Stimulated activated CD8-positive, alpha-beta memory T cell treated with anti-CD3 and anti-CD28 coated beads, Interleukin-4, amount 100 ng/mL, for 24 hours (primary cell): Measurements from ENCODE around the gene CAMSAP3.

Experiments used
- DNase-seq: peaks from one replicate; pipeline ENCODE4 v3.0.0-alpha.2; 2020; ENCODE audit warnings: low read depth

Gene CAMSAP3

DNA sequence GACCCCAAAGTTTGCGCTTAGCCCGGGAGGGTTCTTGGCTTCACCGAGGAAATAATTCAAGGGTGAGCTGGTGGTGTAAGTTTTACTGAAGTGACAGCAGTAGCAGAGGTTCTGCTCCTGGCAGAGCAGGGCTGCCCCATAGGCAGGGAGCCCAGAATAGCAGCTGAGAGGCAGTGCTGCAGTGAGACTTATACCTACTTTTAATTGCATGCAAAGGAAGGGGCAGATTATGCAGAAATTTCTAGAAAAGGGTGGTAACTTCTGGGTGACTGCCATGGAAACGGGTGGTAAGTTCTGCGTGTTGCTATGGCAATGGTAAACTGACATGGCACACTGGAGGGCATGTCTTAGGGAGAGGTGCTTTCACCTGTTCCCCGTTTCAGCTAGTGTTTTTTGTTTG is 17.5 kb upstream of the CAMSAP3 start:
- no peak for DNase-seq

DNA sequence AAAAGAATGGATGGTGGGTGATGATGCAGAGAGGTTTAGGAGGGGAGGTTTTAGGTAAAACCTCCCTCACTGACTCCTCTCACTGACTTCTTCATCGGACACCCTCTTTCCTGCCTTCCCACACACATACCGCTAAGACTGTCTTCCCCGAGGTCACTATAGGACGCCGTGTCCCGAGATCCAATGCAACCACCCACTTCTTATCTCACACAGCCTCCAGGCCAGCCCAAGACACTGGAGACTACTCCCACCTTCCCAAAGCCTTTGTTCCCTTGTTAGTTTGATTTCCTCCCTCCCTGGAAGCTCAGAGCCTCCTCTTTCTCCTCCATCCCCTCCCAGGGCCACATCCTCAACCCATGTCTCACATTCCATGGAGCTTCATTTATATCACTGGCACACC is 16.5 kb upstream of the CAMSAP3 start:
- DNase-seq, result no peak

DNA sequence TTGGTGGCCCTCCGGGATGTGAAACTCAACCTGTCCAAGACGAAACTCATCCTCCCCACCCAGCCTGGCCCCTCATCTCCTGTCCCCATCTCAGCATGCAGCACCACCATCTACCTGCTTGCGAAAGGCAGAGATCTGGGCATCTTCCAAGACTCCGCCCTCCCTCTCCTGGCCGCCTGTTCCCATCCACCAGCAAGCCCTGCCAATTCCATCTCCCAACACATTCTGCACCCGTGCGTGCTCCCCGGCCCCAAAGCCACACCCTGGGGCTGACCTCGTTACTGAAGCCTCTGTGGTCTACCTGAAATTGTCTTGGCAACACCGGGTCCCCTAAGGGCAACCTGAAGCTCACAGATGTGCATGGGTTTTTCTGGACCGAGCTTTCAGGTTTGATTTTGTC is 13.2 kb upstream of the CAMSAP3 start:
- DNase-seq, result no peak

DNA sequence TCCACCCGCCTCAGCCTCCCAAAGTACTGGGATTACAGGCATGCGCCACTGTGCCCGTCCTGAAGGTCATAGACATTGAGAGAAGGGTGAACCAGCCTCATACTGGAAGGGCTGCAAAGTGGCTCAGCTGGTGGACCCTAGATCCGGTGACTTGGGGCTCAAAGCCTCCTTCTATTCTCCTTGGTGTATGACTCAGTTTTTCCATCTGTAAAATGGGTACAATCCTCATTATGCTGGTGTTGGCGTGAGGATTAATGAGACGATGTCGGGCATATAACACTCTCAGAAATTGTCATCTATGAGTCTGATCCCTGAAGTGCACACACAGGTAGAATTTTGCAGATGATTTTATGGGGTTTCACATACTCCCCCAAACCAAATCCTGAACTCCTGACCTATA is 5.8 kb upstream of the CAMSAP3 start:
- DNase-seq, result no peak

DNA sequence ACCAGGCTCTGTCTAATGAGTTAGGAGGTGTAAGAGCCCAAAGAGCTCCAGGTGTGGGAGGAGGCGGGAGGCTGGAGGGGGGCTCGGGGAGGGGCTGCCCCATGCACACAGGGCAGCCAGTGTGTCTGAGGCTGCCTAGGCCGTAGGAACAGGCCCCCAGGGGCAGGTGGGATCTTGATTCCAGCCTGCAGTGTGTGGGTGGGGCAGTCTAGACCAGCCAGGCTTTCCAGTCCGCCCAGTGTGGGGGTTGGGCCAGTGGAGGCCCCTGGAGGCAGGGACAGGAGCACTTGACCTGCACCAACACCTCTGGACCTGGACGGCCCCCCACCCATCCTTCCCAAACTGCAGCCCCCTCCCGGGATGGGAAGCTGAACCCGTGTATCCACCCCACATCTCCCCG is 5.4 kb upstream of the CAMSAP3 start:
- no peak for DNase-seq

DNA sequence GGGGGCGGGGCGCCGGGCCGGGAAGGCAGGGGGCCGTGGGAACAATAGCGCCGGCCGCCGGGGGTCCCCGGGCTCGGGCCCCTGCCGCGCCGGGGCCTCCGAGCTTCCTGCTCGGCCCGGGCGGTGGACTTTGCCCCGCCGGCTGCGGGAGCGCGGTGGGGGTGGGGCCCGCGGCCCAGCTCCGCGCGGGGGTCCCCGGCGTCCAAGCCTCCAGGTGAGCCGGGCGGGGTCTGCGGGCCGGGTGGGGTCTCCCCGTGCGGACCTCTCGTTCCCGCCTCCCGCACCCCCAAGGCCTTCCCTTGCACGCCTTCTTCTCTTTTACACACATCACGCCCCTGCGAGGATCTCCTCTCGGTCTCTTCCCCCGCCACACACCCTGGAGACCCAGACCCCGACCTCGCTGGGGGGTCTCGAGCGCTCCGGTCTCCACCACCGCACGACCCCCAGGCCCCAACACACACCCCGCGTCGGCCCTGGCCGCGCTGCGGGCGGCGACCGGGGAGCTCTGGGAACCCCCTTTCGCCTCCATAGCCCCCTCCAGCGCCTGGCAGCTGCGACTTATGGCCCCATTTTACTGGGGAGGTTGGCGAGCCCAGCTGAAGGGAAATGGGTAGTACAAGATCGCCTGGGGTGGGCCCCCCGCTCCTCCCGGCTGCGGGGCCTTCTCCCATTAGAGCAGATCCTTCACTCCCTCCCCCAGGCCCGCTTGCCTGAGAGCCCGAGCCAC is 711 bp downstream of the CAMSAP3 start:
- DNase-seq, result no peak

DNA sequence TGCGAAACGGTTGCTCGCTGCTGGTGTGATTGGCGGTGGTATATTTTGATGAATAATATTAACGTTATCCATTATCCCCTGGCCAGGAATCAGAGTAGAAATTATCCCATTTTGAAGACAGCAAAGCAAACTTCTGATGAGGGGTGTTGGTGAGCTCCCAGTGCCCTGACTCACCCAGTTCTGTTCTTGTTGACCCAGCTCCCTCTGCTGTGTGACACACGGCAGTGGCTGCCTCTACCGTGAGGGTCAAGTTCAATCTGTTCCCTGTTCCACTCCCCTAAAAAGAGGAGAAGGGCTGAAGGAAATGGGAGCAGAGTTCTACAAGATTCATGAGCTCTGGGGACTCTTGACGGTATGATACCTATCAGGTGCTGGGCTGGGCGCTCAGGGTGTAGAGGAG is 2.0 kb downstream of the CAMSAP3 start:
- no peak for DNase-seq

DNA sequence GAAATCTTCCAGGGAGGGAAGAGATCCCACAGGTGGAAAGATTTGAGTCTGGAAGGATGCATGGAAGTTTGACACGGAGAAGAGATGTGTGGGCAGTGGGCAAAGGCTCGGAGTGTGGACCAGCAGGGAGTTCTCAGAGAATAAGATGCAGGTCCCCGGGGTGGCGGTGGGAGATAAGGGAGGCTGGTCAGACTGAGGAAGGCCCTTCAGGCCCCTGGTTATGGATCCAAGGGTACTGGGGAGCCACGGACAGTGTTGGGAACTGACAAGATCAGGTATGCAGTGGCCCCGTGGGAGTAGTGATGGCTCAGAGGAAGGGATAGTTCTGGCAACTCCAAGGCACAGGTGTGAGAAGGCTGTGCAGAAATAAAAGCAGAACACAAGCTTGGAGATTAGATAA is 2.5 kb downstream of the CAMSAP3 start:
- DNase-seq, result no peak

DNA sequence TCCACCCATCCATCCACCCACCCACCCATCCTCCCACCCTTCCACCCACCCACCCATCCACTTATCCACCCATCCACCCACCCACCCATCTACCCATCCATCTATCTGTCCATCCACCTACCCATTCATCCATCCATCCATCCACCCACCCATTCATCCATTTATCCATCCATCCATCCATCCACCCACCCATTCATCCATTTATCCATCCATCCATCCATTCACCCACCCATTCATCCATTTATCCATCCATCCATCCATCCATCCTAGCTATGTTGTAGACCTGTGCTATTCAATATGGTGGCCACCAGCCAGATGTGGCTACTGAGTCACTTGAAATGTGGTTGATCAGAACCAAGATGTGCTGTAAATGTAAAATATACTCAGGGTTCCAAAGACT is 5.1 kb downstream of the CAMSAP3 start:
- no peak for DNase-seq

DNA sequence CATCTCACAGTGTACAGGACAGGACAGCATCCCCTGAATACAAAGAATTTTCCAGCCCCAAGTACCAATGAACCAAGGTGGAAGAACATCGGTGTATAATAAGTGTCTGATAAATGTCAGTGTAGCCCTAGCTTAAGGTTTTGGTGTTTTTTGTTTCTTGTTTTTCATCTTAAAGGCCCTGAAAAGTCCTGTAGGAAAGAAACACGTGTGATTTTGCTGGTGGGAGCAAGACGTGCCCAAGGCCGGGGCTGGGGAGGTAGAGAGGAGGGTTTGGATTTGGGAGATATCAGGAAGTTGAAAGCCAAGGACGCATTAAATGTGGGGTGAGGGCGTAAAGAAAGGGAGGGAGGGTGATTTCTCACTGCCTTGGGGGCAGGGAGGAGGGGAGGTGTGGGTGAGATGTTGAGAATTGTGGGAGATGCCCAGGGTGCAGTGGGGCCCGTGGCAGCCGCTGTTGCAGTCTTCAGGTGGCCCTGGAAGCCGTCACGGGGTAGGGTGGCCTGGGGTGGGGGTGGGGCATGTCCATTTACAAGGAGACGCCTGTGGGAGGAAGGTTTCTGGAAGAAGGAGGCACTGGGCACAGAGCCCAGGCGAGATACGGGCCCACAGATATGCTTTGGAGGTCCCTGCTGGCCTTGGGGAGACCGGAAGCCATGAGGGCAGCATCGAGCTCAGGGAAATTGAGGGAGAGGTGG is 6.7 kb downstream of the CAMSAP3 start:
- no peak for DNase-seq

DNA sequence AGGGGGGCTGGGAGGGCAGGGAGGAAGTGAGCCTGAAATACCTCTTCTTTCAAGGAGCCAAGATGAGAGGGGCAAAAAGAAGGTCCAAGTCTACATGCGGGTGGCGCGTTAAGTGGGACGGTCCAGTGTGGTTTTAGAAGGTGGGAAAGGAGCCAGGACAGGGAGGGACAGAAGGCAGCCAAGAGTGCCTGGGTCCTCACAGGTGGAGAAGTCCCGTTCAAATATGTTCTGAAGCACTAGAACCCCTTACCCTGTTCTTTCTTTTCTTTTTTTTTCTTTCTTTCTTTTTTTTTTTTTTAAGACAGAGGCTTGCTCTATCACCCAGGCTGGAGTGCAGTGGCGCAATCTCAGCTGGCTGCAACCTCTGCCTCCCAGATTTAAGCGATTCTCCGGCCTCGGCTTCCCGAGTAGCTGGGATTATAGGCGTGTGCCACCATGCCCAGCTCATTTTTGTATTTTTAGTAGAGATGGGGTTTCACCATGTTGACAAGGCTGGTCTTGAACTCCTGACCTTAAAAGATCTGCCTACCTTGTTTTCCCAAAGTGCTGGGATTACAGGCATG is 7.4 kb downstream of the CAMSAP3 start:
- no peak for DNase-seq

DNA sequence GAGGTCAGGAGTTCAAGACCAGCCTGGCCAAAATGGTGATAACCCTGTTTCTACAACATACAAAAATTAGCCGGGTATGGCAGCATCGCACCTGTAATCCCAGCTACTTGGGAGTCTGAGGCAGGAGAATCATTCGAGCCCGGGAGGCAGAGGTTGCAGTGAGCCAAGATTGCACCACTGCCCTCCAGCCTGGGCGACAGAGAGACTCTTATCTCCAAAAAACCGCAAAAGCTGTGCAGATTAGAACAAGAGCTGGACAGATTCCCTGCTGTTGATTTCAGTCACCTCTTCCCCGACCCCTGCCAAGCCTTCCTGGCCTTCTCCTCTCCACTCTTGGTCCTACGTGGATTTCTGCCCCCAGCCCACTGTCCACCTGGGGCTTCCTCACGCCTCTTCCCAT is 8.3 kb downstream of the CAMSAP3 start:
- DNase-seq, result no peak

DNA sequence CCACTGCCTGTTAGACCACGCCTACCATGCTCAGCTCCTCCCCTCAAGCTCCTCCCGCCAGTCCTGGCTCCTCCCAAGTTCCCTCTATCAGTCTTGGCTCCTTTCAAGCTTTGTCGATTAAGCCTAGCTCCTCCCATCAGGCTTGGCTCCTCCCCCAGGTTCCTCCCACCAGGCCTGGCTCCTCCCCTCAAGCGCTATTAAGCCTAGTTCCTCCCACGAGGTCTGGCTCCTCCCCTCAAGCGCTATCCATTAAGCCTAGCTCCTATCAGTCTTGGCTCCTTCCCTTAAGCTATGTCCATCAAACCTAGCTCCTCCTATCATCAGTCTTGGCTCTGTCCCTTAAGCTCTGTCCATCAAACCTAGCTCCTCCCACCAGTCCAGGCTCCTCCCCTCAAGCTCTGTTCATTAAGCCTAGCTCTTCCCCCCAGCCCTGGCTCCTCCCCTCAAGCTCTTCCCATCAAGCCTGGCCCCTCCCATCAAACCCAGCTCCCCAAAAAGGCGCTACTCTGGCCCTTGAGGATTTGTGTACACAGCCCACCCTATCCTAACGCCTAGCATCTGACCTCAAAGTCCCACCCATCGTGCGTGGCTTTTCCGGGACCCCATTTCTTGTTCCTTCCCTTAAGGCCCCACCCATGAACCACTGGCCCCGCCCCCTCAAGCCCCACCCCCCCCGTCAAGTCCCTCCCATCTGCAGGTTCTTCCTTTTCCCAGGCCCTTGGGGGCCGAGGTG is 10.0 kb downstream of the CAMSAP3 start:
- DNase-seq, result no peak

DNA sequence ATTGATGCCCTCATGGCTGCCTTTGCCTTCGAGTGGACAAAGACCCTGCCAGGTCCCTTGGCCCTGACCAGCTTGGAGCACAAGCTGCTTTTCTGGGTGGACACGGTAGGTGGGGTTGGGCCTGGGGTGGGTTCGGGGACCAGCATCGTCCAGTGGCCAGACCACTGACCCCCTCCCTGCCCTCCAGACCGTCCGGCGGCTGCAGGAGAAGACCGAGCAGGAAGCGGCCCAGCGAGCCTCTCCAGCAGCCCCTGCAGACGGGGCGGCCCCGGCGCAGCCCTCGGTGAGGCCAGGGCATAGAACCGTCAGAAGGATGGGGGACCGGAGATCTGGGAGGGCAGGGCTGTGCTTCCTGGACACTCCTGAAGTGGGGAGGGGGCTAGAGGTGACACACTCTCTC is 10.6 kb downstream of the CAMSAP3 start:
- DNase-seq, result no peak

DNA sequence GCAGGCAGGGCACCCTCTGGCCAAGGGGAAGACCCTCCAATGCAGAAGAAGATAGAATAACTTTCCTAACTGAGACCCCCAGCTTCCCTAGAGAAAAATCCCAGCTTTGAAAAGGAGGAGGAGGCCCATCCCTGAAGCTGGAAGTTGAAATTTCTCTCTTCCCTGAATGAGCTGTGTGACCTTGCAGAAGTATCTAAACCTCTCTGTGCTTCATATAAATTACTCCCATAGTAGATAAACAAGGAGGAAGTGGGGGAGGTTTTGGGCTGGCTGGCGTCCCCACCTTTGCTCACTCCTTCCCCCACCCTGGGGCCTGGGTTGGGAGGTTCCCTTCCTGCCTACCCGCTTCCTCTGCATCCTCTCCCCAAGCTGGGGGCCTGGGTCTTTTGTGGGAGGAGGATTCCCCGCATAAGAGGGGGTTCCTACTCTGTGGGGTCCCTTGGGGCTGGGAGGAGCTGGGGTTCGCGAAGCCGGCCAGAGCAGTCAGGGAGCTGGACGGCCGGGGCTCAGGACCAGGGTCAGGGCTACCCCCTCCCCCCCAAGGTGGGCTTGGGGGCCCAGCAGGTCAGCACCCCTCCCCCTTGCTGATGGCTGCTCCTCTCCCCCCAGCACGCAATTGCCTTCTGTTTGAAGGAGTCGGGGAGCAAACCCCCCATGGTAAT is 11.7 kb downstream of the CAMSAP3 start:
- no peak for DNase-seq

DNA sequence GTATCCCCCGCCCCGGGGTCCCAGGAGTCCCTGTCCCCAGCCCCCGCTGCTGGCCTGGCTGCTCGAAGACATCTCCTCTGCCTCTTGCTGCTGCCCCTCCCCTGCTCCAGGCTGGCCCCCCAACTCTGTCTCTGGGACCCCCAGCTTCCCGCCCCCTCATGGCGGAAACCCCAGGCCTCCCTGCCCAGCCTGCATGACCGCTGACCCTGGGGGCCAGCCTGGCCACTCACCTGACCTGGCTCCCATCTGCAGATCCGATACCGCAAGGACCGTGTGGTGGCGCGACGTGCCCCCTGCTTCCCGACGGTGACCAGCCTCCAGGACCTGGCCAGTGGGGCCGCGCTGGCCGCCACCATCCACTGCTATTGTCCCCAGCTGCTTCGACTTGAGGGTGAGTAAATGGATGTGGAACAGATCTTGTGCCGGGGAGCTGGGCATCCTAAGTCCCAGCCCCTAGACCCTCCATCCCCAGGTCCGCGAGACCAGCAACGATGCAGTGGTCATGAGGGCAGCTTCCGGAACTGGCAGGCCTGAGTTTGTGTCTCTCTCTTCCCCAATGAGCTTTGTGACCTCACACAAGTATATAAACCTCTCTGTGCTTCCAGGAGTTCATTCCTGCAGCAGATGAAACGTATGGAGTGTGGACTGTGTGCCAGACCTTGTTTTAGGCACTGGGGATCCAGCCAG is 12.4 kb downstream of the CAMSAP3 start:
- no peak for DNase-seq

DNA sequence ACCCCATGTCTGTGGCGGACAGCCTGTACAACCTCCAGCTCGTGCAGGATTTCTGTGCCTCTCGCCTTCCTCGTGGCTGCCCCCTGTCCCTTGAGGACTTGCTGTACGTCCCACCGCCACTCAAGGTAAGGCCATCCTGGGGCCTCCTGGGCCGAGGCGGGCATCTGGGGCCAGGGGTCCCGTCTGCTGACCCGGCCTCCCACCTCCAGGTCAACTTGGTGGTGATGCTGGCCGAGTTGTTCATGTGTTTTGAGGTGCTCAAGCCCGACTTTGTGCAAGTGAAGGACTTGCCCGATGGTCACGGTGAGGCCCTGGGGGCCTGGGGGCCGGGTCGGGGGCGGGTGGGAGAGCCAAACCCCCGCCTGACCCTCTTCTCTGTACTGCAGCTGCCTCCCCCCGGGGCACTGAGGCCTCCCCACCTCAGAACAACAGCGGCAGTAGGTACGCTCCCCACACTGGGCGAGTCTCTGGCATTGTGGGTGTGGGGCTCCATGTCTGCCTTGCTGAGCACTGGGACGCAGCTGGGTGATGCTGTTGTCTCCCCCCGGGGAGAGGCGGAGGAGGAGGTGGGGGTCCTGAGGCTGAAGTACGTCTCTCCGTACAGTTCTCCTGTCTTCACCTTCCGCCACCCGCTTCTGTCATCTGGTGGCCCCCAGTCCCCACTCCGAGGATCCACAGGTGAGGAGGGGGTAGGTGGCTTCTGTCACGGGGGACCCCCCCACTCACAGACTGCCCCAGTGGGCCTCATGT is 15.0 kb downstream of the CAMSAP3 start:
- no peak for DNase-seq

DNA sequence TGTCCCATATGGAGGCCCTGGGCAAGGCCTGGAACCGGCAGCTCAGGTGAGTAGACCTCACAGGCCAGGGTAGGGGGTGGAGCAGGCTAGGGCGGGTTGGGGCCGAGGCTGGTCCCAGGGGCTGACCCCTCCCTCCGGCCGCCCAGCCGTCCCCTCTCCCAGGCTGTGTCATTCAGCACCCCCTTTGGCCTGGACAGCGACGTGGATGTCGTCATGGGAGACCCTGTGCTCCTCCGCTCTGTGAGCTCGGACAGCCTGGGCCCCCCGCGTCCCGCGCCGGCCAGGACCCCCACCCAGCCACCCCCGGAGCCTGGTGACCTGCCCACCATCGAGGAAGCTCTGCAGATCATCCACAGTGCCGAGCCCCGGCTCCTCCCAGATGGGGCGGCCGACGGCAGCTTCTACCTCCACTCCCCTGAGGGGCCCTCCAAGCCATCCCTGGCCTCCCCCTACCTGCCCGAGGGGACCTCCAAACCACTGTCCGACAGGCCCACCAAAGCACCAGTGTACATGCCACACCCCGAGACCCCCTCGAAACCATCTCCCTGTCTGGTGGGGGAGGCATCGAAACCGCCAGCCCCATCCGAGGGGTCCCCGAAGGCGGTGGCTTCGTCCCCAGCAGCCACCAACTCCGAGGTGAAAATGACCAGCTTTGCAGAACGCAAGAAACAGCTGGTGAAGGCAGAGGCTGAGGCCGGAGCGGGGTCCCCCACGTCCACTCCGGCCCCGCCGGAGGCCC is 16.0 kb downstream of the CAMSAP3 start:
- no peak for DNase-seq

DNA sequence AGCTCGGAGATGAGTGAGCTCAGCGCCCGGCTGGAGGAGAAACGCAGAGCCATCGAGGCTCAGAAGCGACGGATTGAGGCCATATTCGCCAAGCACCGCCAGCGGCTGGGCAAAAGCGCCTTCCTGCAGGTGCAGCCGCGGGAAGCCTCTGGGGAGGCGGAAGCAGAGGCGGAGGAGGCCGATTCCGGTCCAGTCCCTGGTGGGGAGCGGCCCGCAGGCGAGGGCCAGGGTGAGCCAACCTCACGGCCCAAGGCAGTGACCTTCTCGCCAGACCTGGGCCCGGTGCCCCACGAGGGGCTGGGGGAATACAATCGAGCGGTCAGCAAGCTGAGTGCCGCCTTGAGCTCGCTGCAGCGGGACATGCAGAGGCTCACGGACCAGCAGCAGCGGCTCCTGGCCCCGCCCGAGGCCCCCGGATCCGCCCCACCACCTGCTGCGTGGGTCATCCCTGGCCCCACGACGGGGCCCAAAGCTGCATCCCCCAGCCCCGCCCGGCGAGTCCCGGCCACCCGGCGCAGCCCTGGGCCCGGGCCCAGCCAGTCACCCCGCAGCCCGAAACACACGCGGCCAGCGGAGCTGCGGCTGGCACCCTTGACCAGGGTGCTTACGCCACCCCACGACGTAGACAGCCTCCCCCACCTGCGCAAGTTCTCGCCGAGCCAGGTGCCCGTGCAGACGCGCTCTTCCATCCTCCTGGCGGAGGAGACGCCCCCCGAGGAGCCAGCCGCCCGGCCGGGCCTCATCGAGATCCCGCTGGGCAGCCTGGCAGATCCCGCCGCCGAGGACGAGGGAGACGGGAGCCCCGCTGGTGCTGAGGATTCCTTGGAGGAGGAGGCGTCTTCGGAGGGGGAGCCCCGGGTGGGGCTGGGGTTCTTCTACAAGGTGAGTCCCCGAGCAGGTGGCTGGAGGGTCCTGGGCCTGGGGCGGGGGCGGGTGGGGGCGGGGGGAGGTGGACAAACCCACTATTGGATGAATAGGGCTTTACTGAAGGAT is 16.9 kb downstream of the CAMSAP3 start:
- no peak for DNase-seq
